ENCODE data around the gene FBRSL1. TPM values are rescaled to one million over a fixed set of nuclear protein-coding genes. Genes with fewer than 3 reads are reported as not detected.
"Not testable (repeated sequence)": the region's sequence is repeated elsewhere in the genome, so short reads cannot be mapped to it uniquely, and the experiment has no call there.

The FBRSL1 gene
- total RNA-seq, 1 donor from 2014 or later: 4.4 TPM

DNA sequence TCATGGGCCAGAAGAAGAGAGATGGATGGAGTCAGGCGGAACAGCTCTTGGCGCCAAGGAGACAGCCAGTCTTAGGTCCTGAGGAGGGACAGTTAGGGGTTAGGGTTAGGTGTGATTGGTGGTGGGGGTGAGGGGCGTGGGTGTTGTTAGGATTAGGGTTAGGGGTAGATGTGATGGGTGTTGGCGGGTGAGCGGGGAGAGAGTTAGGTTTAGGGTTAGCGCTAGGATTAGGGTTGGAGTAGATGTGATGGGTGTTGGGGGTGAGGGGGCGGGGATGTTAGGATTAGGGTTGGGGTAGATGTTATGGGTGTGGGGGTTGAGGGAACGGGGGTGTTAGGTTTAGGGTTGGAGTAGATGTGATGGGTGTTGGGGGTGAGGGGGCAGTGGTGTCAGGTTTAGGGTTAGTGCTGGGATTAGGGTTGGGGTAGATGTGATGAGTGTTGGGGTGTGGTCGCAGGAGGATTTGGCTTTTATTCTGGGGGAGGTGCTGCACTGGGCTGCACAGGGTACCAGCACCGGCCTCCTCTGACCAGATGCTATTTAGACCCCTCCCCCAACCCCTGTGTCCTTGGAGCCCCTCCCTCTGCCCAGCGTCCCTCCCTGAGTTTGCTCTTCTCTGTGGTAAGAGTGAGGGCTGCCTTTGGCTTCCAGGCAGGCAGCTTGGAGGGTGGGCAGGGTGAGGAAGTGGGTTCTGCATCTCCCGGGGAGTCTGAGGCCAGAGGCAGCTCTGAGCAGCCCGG, 35.6 kb upstream of the FBRSL1 start:
- DNase-seq: no peak

DNA sequence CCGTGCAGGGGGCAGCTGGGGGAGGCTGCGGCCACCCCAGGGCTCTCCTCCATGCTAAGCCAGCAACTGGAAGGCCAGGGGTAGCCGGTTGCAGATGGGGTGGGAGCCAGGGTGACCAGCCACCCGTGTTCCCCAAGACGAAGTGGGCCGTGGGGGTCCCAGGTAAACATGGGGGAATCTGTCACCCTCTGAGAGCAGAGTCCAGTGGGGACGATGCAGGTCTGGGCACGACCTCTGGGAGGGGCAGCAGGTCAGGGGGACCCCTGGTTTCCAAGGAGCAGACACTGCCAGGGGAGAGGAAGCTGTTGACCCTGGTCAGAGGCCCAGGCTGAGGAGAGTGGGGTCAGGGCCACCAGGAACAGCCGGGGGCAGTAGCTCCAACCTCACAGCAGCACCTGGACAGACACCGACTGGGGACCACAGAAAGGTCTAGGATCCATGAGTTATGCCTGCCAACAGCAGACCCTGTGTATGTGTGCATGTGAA, 35.0 kb upstream of the FBRSL1 start:
- DNase-seq: no peak

- DNase-seq: no peak
Measured at GRCh38 chr12:132455565-132455964, 34.4 kb upstream of the FBRSL1 start.

- no peak for DNase-seq
Measured at GRCh38 chr12:132456186-132456943, 33.6 kb upstream of the FBRSL1 start.

DNA sequence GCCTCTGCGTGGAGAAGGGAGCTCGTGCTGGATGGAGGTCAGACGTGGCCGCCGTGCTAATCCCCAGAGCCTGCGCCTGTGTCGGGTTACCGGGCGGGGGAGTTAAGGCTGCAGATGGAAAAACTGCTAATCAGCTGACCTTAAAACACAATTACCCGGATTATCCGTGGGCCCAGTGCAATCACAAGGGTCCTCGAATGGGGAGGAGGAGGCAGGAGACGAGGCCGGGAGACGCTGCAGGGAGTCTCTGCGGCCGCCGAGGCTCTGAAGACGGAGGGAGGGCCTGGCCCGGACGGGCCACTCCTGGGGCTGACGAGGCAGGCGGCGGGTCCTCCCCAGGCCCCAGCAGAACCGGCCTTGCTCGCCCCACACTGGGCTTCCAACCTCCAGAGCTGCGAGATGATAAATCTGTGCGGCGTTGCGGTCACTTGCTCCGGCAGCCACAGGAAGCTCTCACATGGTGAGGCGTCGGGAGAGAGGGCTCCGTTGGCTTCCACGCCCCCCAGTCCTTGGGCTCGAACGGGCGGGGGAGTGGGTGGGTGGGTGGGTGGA, 32.9 kb upstream of the FBRSL1 start:
- no peak for DNase-seq

DNA sequence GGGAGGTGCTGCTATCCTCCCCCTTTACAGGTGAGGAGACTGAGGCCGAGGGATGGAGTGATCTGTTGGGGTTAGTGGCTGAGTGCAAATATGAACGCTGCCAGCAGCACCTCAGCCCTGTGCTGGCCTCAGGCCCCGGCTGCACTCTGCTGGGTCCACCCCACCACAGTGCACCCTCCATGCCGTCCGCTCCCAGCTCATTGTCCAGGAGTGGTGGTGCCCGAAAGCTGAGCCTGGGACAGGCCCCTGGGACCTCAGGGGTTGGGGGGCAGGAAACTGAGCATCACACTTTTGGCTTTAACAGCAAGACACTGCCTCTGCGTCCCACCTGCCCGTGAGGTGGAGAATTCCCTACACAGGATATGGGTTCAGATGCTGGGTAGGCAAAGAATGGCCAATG, 31.5 kb upstream of the FBRSL1 start:
- DNase-seq: no peak

- DNase-seq: no peak
Measured at GRCh38 chr12:132458846-132459641, 30.9 kb upstream of the FBRSL1 start.

DNA sequence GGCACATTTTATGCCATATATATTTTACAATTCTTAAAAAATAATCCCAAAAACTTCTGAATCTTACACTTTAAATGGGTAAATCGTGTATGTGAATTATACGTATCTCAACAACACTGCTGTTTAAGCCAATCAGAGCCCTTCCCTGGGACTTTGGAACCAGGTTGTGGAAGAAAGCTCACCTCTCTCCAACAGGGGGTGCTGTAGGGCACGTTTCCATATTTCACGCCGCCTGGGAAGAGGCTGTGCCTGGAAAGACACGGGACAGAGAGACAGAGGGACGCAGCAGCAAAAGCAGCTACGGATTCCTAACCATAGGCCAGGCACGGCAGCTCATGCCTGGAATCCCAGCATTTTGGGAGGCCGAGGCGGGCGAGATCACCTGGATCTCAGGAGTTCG, 29.4 kb upstream of the FBRSL1 start:
- peak; percentile 42 for DNase-seq

- no peak for DNase-seq
Measured at GRCh38 chr12:132461526-132461925, 28.4 kb upstream of the FBRSL1 start.

DNA sequence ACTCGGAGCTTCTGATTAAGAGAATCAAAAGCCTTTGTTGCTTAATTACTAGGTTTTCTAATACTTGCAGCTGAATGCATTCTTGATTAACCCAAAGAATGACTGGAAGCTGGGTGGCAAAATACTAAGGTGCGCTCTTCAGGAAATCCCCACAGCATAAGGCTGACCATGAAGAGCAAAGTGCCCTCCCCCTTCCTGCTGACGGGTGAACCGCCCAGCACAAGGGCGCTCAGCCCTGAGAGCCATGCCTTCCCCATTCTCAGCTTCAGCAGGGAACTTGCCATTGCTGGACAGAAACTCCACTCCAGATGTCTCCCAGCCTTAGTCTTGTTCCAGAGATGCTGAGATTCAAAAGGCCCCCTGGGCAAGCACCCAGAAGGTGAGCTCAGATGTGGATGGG, 27.2 kb upstream of the FBRSL1 start:
- DNase-seq: no peak

- not testable (repeated sequence) for DNase-seq
Measured at GRCh38 chr12:132463284-132463924, 26.5 kb upstream of the FBRSL1 start.

DNA sequence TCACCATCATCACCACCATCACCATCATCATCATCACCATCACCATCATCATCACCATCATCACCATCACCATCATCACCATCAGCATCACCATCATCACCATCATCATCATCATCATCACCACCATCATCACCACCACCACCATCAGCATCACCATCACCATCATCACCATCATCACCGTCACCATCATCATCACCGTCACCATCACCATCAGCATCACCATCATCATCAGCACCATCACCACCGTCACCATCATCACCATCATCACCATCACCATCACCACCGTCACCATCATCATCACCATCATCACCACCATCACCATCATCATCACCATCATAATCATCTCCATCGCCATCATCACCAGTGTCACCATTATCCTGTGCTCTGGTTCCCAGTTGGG, 25.6 kb upstream of the FBRSL1 start:
- DNase-seq: not testable (repeated sequence)

DNA sequence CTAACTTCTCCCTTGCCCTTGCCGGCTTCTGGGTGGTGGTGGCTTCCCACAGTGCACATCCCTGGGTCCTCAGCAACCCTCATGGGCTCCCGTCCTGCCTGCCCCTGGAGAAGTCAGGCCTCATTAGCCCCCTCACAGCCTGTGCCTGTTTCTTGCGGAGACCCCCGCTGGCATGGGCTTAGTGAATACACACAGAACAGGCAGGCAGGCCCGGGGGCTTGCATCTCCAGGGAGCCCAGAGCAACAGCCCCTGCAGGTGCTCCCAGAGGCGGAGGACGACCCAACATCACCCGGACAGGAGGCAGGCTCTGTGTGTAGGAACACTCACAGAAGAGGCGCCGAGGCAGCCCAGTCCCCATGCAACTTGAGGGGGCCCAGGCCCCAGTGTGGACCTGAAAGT, 25.1 kb upstream of the FBRSL1 start:
- no peak for DNase-seq

GRCh38 chr12:132465269-132466190, 24.4 kb upstream of the FBRSL1 start:
- DNase-seq: no peak

GRCh38 chr12:132466241-132467201, 23.4 kb upstream of the FBRSL1 start:
- DNase-seq: no peak

DNA sequence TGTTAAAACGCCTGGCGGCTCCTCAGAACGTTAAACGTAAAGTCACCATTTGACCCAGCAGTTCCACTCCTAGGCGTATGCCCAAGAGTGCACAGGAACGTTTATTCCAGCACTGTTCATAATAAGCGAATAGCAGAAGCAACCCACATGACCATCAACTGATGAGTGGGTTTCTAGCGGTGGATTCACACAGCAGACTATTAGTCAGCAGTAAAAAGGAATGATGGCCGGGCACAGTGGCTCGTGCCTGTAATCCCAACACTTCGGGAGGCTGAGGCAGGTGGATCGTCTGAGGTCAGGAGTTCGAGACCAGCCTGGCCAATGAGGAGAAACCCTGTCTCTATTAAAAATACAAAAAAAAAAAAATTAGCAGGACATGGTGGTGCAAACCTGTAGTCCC, 22.4 kb upstream of the FBRSL1 start:
- no peak for DNase-seq

GRCh38 chr12:132469423-132469822, 20.5 kb upstream of the FBRSL1 start:
- no peak for DNase-seq

- DNase-seq: no peak
Measured at GRCh38 chr12:132470397-132470796, 19.6 kb upstream of the FBRSL1 start.

DNA sequence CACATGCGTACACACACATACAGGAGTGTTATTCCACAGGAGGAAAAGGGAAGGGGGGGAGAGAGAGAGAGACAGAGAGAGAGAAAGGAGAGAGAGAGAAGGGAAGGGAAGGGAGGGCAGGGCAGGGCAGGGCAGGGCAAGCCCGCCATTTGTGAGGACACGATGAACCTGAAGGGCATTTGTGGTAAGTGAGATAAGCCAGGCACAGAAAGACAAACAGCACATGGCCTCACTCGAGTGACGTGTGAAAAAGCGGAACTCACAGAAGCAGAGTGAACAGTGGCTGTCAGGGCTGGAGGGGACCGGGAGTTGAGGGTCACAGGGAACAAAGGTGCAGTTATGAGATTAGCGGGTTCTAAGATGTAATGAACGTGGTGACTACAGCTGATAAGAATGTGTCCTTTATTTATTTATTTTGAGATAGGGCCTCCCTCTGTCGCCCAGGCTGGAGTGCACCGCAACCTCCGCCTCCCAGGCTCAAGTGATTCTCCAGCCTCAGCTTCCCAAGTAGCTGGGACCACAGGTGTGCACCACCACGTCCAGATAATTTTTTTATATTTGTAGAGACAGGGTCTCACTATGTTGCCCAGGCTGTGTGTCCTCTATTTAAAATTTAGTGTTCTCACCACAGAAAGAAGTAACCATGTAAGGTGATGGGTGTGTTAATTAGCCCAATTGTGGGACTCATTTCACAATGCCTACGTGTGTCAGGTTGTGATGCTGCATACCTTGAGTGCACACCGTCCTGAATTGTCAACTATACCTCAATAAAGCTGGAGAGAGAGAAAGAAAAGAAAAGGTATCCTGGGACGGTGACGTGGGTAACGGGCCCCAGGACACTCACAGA, 18.7 kb upstream of the FBRSL1 start:
- no peak for DNase-seq

Measured in dermis blood vessel endothelial cell (primary cell).